KOPT-K1 (cell line): ENCODE measurements around the gene SPRED2.
A peak's percentile ranks its signal among the peaks of the same experiment; 100 is the strongest.

Experiments
- H3K27ac ChIP-seq: fragments of 200-600 bp; sonication (generic); 2 replicates; pipeline ENCODE4 v1.5.1; 2016; ENCODE audit warnings: antibody characterized with exemption, mild to moderate bottlenecking, low read depth, low read length; ENCODE audit not compliant: poor library complexity, severe bottlenecking
- H3K36me3 ChIP-seq: fragments of 200-600 bp; sonication (generic); 2 replicates; pipeline ENCODE4 v1.5.1; 2017; ENCODE audit warnings: antibody characterized with exemption, mild to moderate bottlenecking, low read length, moderate library complexity; ENCODE audit not compliant: insufficient read depth
- H3K9me3 ChIP-seq: fragments of 200-600 bp; sonication (generic); 2 replicates; pipeline ENCODE4 v1.5.1; 2017; ENCODE audit warnings: antibody characterized with exemption, low read length, mild to moderate bottlenecking; ENCODE audit not compliant: insufficient read depth, poor library complexity, severe bottlenecking

SPRED2 gene

DNA sequence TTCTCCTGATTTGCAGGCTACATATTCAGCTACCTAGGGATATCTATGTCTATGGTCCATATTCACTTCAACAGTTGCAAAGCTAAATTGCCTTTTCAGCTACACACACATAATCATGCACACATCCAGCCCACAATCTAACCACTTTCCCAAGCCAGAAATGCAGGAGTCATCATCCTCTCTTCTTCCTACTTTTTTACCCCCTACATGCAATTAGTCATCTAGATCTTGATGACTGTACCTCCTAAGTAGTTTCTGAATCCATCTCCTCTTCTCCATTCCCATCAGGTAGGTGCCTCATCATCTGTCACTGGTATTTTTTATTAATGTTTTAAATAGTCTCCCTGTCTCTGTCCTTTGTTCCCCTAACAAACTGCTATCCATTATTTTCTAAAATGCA lies 23.7 kb upstream of the SPRED2 start:
- Histone ChIP-seq H3K27ac (no peak overlapping the region), H3K9me3 (no peaks in the 10 kb centered on the region), H3K36me3 (no peaks in the 10 kb centered on the region)

DNA sequence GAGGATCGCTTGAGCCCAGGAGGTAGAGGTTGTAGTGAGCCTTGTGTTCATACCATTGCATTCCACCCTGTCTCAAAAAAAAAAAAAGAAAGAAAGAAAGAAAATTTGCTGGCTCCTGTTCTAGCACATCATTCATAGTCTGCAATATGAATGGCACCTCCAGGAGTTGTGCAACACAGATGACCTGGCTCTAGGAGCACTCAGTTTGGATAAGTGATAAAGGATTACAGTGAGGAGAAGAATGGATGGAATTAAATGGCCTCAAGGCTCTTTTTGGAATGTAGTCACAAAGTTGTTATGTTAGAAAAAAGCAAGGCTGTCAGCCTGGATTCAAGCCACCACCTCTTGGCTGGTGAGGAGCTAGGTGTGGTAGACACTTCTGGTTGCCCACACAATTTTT lies 21.5 kb upstream of the SPRED2 start:
- Histone ChIP-seq H3K9me3 (no peaks in the 10 kb centered on the region), H3K36me3 (no peaks in the 10 kb centered on the region), H3K27ac (no peak overlapping the region)

DNA sequence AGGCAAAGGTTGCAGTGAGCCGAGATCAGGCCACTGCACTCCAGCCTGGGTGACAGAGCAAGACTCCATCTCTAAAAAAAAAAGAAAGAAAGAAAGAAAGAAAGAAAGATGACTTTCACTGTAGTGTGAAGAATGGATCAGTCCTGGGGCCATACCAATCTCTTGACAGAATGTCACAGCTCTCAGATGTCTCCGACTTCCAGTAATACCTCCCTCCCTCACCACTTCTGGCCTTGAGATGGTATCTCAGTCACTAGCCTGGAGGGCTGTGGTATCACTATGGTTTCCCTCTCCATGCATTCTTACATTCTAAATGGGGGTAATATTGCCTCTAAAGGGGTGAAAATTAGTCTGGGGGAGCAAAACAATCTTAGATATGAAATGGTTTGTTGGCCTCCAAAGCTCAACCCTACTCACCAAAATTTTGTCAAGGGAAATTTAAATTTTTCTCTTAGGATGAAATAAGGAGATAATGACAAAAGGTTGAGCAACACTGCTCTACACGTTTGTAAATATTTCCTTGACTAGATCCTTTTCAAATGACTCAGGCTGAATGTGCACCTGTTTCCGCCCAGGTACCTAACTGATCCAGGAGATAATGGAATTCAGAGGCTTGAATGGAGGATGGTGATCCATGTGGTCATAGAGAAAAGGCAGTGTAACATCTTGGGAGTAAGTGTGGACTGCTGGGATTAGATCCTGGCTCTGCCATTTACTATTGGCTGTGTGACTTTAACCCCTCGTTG lies 19.9 kb upstream of the SPRED2 start:
- no peaks in the 10 kb centered on the region for H3K36me3 ChIP-seq
- no peaks in the 10 kb centered on the region for H3K9me3 ChIP-seq
- H3K27ac ChIP-seq, result no peak overlapping the region

DNA sequence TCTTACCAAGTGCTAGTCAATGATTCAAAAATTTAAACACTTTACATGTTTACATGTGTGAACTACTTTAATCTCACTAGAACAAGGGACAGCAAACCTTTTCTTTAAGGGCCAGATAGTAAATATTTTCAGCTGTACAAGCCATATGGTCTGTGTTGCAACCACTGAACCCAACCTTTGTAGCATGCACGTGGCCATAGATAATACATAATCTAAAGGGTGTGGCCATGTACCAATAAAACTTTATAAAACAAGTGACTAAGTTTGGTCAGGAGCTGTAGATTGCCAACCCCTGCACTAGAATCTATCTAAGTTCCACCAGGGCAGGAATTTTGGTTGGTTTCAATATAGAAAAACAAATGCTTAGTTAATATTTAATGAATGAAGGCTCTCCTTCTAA lies 18.4 kb upstream of the SPRED2 start:
- no peak overlapping the region for H3K27ac ChIP-seq
- H3K36me3 ChIP-seq, result no peaks in the 10 kb centered on the region
- no peaks in the 10 kb centered on the region for H3K9me3 ChIP-seq

DNA sequence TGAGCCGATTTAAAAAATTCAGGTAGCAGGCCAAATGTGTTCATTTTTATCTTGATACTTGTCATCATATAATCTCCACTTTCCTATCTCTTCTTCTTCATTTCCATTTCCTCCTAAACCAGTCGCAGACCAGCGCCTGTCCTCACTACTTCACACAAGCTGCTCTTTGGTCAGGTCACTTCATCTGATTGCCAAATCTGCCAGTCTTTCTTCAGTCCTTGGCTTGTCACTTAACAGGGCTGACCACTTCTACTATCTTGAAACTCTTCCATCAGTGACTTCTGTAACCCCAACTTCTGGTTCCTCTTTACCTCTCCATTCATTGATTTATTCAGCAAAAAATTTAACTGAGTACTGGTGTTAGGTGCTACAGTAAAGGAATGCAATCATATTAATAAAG lies 18.0 kb upstream of the SPRED2 start:
- Histone ChIP-seq H3K36me3 (no peaks in the 10 kb centered on the region), H3K9me3 (no peaks in the 10 kb centered on the region)

DNA sequence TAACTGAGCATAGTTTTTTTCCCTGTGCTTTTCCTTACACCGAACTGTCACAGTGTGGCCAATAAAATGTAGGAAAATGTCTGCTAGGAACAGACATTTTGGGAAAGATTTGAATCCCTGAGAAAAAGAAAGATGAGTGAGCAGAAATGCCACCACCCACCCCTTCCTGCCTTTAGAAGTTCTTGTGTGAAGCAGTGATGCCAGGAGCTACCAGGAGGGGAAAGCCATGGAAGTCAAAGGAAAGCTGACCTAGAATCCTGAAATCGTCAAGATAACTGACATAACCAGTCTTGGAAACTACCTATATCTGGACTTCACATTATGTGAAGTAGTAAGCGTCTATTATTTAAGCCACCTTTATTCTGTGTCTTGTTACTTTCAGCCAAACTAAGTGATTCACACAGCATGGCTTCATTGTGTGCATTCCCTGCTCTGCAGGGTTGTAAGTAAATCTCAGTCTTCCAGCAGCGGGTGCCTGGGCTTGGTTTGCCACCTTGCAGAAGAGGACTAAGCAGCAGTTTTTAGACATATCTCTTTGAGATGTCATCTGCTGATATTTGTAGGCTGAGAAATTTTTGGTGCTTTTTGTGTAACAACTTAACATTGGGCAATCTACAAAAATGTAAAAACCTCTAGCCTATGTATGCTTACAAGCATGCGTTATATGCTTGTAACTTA lies 11.2 kb upstream of the SPRED2 start:
- no peak overlapping the region for H3K27ac ChIP-seq
- H3K9me3 ChIP-seq, result no peaks in the 10 kb centered on the region

More for the DNA sequence above, 18.0 kb upstream of the SPRED2 start:
- no peak overlapping the region for H3K27ac ChIP-seq

DNA sequence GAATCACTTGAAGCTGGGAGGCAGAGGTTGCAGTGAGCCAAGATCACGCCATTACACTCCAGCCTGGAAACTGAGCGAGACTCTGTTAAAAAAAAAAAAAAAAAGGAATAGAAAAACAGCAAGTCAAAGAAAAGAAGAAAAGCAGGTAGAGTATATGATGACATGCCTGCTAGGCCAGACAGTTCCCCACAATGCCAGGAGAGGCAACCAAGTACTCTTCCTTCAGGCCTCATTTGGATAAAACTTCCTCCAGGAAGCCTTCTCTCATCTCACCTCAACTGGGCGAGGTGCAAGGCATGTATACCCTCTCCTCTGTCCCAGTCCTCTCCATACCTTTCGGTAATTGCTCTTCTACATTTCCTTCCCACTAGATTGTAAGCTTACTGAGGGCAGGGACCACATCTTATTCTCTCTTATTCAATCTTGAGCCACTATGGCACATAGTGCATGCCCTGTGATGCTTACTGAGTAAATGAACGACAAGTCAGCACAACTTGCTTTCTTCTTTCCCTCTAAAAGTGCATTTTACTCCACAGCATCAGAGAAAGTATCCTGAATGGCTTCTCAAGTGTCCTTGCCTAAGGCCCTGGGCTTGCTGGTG lies 10.1 kb upstream of the SPRED2 start:
- no peaks in the 10 kb centered on the region for H3K36me3 ChIP-seq
- H3K27ac ChIP-seq, result no peak overlapping the region
- no peaks in the 10 kb centered on the region for H3K9me3 ChIP-seq

More for the DNA sequence above, 11.2 kb upstream of the SPRED2 start:
- H3K36me3 ChIP-seq, result no peaks in the 10 kb centered on the region

DNA sequence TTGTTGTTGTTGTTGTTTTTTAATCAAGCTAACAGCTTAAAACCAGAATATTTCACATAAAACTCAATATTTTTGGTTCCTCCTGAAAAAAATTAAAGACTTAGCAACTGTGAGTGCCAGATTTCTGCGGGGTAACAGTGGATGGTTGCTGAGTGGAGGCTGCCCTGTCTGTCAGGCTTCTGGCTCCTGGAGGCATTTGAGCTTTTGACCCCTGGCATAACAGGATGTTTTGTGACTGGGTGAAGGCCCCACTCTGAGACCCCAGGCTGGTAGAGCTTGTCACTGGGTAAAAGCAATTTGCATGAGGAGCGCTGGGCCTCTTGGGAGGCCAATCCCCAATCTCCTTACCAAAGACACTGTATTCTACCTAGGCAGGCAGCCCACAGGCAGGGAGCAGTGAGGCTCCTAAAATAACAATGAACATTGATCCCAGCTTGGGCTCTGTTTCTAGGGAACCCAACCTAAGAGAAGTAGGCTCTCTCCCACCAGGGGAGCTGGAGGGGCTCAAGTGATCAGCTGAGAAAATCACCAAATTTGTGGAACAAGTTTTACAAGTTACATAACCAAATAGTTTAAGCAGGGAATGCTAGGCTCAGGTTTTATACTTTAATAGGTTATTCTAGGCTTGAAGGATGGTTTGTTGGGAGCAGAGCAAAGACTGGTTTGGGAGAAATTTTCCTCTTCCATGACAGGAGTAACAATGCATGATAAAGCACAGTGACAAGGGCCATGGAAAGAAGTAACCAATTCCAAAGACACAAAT lies 5.9 kb upstream of the SPRED2 start:
- H3K27ac ChIP-seq, result no peak overlapping the region
- H3K9me3 ChIP-seq, result no peaks in the 10 kb centered on the region
- no peaks in the 10 kb centered on the region for H3K36me3 ChIP-seq

DNA sequence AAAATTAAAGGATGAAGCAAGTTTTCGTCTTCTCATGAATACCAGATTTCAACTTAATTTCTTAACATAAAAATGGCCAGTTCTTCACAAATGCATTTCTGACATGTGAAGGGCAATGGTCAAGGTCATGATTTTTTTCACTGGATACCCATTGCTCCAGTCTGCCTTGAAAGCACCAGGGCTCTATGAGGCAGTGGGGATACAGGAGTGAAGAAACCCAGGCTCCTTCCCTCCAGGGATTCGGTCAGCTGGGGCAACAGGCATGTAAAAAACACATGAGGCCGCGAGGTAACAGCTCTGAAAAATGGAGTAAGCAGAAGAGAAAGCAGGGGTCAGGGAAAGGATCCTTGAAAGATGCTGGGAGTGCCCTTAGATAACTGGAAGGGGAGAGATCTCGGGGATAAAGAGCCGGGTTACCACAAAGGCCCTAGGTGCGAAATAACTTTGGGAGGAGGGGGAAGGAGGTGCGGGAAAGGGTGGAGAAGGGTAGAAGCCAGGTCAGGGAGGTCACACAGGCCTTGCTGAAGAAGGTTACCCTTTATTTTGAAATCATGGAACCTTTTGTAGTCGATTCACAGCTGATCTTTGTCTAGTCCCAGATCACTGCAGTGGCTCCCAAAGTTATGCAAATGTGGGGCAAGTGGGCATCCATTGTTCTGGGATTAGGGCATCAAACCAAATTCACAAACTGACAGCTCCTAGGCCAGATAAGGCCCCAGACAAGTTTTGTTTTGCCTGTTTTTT lies 5.2 kb upstream of the SPRED2 start:
- no peaks in the 10 kb centered on the region for H3K9me3 ChIP-seq
- no peak overlapping the region for H3K27ac ChIP-seq
- no peaks in the 10 kb centered on the region for H3K36me3 ChIP-seq

DNA sequence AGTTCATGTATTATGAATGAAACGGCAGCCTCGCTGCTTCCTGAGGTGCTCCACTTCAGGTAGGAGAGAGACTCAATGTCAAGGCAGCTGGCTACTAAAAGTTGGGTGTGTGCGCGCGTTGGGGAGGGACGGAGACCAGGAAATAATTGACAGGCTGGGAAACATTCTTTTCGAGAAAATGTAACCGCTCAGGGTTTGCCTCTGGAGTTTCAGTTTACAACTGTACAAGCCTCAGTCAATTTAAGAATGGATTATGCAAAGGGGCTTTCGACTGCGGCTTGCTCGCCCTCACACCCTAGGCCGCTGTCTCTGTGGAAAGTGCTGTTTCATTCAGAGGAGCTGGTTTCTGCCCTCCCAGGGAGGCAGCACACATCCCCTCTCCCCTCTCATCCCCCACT lies 4.4 kb upstream of the SPRED2 start:
- Histone ChIP-seq H3K36me3 (no peaks in the 10 kb centered on the region), H3K27ac (no peak overlapping the region), H3K9me3 (no peaks in the 10 kb centered on the region)

DNA sequence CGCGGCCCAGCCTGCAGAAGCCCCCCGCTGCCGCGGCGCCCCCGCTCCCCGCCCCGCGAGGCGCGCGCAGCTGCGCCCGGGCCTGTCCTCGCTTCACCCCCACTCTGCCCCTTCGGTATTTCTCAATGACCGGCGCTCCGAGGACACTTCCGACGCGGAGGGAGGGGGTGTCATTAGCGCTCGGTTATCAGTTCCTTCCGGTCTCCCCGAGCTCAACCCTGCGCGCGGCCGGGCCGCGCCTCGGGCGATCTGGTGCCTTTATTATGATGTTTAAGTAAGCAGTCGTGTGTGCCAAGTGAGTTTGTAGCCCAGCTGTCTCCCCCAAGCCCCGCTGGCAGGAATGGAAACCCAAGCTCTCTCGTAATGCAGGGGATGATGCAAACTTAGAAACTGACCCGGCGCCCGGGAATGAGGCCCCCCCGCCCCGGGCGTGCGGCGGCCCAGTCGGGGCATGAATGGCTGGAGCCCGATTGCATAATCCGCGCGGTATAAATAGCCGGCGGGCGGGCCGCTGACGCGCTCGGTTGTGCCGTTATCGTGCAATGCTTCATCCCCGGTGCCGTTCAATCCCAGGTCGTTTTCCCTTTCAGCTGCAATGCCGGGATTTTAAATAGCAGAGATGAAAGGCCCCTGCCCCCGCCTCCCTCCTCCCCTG lies 3.9 kb upstream of the SPRED2 start:
- no peaks in the 10 kb centered on the region for H3K9me3 ChIP-seq
- peak overlapping the region; percentile 58 for H3K27ac ChIP-seq
- no peaks in the 10 kb centered on the region for H3K36me3 ChIP-seq

DNA sequence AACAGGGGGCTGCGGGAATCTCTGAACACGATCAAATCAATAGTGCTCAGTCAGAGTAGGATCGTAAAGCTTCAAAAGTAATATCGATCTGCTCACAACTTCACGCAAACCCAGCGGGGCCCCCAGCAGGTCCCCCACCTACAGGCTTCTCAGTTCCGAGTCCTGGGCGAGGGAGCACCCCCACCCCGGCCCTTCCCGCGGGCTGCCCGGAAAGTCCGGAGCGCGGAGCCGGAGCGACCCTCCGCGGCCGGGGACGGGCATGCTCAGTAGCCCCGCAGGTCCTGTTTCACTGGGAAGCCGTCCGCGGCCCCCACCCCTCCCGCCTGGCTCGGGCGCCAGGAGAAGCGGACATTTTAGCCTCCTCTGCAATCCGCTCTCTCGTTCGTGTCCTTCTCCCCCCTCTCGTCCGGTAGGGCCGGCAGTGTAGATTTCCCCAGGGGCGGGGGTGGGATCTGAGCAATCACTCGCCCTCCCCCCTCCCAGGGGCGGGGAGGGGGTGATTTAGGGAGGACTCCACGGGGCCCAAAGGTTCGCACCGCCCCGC lies 3.3 kb upstream of the SPRED2 start:
- H3K27ac ChIP-seq, result peak overlapping the region; percentile 58
- H3K9me3 ChIP-seq, result no peaks in the 10 kb centered on the region
- H3K36me3 ChIP-seq, result no peaks in the 10 kb centered on the region

DNA sequence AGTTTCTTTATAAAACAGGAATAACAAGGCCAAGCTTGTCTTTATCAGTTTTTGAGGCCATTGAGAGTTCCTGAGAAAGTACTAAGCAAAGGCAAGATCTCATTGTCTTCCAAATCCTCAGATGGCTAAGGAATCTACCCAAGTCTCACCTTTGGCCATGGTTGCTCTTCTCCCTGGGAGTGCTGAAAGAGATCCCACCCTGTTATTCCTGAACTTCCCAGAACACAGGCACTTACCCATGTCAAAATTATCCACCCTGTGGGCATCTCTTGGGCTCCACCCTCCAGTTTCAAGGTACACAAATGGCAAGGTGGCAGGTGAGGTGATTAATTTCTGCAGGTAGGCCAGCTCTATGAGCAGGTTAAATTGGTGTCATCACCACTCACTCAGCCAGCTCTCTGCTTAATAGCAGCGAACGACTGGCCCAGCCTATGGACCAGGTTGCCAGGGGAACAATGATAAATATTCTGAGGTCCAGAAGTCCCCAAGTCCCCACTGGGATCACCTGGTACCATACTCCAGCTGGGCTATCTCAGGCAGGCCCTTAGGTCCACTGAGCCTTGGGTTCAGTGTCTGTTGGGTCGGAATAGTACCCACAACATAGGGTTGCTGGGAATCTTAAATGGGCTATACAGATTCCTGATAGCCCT lies 2.3 kb upstream of the SPRED2 start:
- Histone ChIP-seq H3K36me3 (peaks cover 3% of the 10 kb centered on the region; the same call in 1 of the 2 replicates), H3K27ac (no peak overlapping the region)

More for the DNA sequence above, 2.3 kb upstream of the SPRED2 start:
- no peaks in the 10 kb centered on the region for H3K9me3 ChIP-seq
